ENCODE data around the gene CNOT2.

DNA sequence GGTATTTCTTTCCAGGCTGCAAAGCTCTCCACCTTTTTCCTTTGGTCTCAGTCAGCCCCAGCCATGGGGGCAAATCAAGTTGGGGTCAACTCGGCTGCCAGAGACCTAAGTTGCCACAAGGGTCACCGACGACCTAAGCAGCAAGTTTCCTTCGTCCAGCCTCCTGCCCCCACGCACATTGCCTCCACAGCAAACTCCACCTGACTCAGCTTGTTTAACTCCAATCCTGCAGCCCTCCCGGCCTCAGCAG, 122.1 kb downstream of the CNOT2 start:
- TF ChIP-seq, protein P1, sequence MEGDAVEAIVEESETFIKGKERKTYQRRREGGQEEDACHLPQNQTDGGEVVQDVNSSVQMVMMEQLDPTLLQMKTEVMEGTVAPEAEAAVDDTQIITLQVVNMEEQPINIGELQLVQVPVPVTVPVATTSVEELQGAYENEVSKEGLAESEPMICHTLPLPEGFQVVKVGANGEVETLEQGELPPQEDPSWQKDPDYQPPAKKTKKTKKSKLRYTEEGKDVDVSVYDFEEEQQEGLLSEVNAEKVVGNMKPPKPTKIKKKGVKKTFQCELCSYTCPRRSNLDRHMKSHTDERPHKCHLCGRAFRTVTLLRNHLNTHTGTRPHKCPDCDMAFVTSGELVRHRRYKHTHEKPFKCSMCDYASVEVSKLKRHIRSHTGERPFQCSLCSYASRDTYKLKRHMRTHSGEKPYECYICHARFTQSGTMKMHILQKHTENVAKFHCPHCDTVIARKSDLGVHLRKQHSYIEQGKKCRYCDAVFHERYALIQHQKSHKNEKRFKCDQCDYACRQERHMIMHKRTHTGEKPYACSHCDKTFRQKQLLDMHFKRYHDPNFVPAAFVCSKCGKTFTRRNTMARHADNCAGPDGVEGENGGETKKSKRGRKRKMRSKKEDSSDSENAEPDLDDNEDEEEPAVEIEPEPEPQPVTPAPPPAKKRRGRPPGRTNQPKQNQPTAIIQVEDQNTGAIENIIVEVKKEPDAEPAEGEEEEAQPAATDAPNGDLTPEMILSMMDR (IDR thresholded peaks at IDR 0.05; ENCODE audit: insufficient read depth, low read length, poor library complexity, severe bottlenecking): no peak
- TF ChIP-seq EZH2phosphoT487 (conservative IDR thresholded peaks at IDR 0.05; ENCODE audit: low read length): no peak

All from SU-DHL-6 (cell line).